IMR-90 (cell line): ENCODE data around the gene GLG1. TPM values are rescaled to one million over a fixed set of nuclear protein-coding genes. Genes with fewer than 3 reads are reported as not detected.

Experiments
- ATAC-seq: fragments of 200-7000 bp; cut with Tn5 transposase; 2 replicates; pipeline ENCODE4 v1.9.1; 2020; ENCODE audit warnings: low read depth, mild to moderate bottlenecking, moderate library complexity
- BruUV-seq: library from RNA; stranded (reverse); fragments of 400-500 nt; replicated peaks from 2 replicates; lab custom pipeline; 2021; lab: Mats Ljungman, UMichigan
- CTCF ChIA-PET: fragments of 300-600 bp; formaldehyde crosslinking; extraction: SDS; loops from one replicate; lab custom pipeline; 2021; ENCODE audit warnings: antibody characterized with exemption; lab: Yijun Ruan, JAX
- POLR2A ChIA-PET: fragments of 300-600 bp; sonication (Branson Sonifier 250); formaldehyde crosslinking; loops from one replicate; lab custom pipeline; 2022; ENCODE audit warnings: antibody characterized with exemption; ENCODE audit not compliant: unreplicated experiment; lab: Charles Lee
- DNase-seq: peaks from one replicate; pipeline ENCODE4 v3.0.0; 2013
- H2AFZ ChIP-seq: replicated peaks from 2 replicates; pipeline ENCODE3; 2013; ENCODE audit warnings: low read length, mild to moderate bottlenecking; ENCODE audit not compliant: poor library complexity
- H2AK5ac ChIP-seq: 2 replicates; pipeline ENCODE4 v1.6.1; 2013; ENCODE audit warnings: low read depth, low read length, inconsistent platforms
- H2AK9ac ChIP-seq: replicated peaks from 2 replicates; pipeline ENCODE3; 2013; ENCODE audit warnings: mild to moderate bottlenecking, low read depth, low read length, moderate library complexity; ENCODE audit not compliant: poor library complexity
- H2BK120ac ChIP-seq: 2 replicates; pipeline ENCODE4 v1.6.1; 2013; ENCODE audit warnings: low read depth, low read length, inconsistent platforms
- H2BK15ac ChIP-seq: 3 replicates; pipeline ENCODE4 v1.6.1; 2013; ENCODE audit warnings: low read depth, low read length, inconsistent platforms
- H2BK20ac ChIP-seq: 2 replicates; pipeline ENCODE4 v1.6.1; 2013; ENCODE audit warnings: low read depth, mild to moderate bottlenecking, inconsistent platforms, low read length, moderate library complexity
- H2BK5ac ChIP-seq: 2 replicates; pipeline ENCODE4 v1.6.1; 2013; ENCODE audit warnings: mild to moderate bottlenecking, low read depth, low read length, inconsistent platforms; ENCODE audit not compliant: poor library complexity, severe bottlenecking
- H3K14ac ChIP-seq: replicated peaks from 2 replicates; pipeline ENCODE4 v1.6.1; 2013; ENCODE audit warnings: low read depth, low read length, inconsistent platforms
- H3K18ac ChIP-seq: 2 replicates; pipeline ENCODE4 v1.6.1; 2013; ENCODE audit warnings: low read depth, low read length, control low read depth
- H3K23ac ChIP-seq: 2 replicates; pipeline ENCODE4 v1.6.1; 2013; ENCODE audit warnings: low read depth, low read length, inconsistent platforms
- H3K27ac ChIP-seq: 2 replicates; pipeline ENCODE4 v1.5.1; 2013; ENCODE audit warnings: mild to moderate bottlenecking, control low read depth, low read length; ENCODE audit not compliant: insufficient read depth
- H3K27me3 ChIP-seq: 2 replicates; pipeline ENCODE4 v1.6.1; 2013; ENCODE audit warnings: low read length; ENCODE audit not compliant: control insufficient read depth, insufficient read depth
- H3K36me3 ChIP-seq: 2 replicates; pipeline ENCODE4 v1.6.1; 2013; ENCODE audit warnings: low read length, mixed read lengths; ENCODE audit not compliant: control insufficient read depth, insufficient read depth
- H3K4ac ChIP-seq: 2 replicates; pipeline ENCODE4 v1.6.1; 2013; ENCODE audit warnings: low read depth, low read length, inconsistent platforms
- H3K4me1 ChIP-seq: 2 replicates; pipeline ENCODE4 v1.6.1; 2013; ENCODE audit warnings: low read length, mixed read lengths; ENCODE audit not compliant: control insufficient read depth, insufficient read depth
- H3K4me2 ChIP-seq: 2 replicates; pipeline ENCODE4 v1.6.1; 2013; ENCODE audit warnings: low read depth, mild to moderate bottlenecking, control low read depth, low read length, moderate library complexity
- H3K4me3 ChIP-seq: 2 replicates; pipeline ENCODE4 v1.5.1; 2013; ENCODE audit warnings: low read depth, mild to moderate bottlenecking, control low read depth, low read length, moderate library complexity; ENCODE audit not compliant: insufficient read depth
- H3K56ac ChIP-seq: 2 replicates; pipeline ENCODE4 v1.6.1; 2013; ENCODE audit warnings: low read length, inconsistent platforms; ENCODE audit not compliant: insufficient read depth; ENCODE audit errors: extremely low read depth
- H3K79me1 ChIP-seq, 2 experiments: 2 replicates each; pipeline ENCODE4 v1.6.1; 2013; ENCODE audit warnings: low read length in 2 of 2, inconsistent platforms in 1 of 2, low read depth in 1 of 2
- H3K9ac ChIP-seq: 2 replicates; pipeline ENCODE4 v1.6.1; 2013; ENCODE audit warnings: low read depth, low read length, control low read depth
- H3K9me1 ChIP-seq: 2 replicates; pipeline ENCODE4 v1.6.1; 2013; ENCODE audit warnings: low read length, inconsistent platforms; ENCODE audit not compliant: insufficient read depth
- H3K9me3 ChIP-seq: 2 replicates; pipeline ENCODE4 v1.6.1; 2013; ENCODE audit warnings: low read length; ENCODE audit not compliant: control insufficient read depth, insufficient read depth
- H4K20me1 ChIP-seq: 2 replicates; pipeline ENCODE4 v1.6.1; 2013; ENCODE audit warnings: low read length, inconsistent platforms; ENCODE audit not compliant: insufficient read depth
- H4K5ac ChIP-seq: 2 replicates; pipeline ENCODE4 v1.6.1; 2013; ENCODE audit warnings: mild to moderate bottlenecking, low read depth, low read length, control low read depth
- H4K8ac ChIP-seq, 2 experiments: 2 replicates each; pipeline ENCODE4 v1.6.1; 2013; ENCODE audit warnings: low read depth in 2 of 2, low read length in 2 of 2, control low read depth in 1 of 2, inconsistent platforms in 1 of 2
- H4K91ac ChIP-seq: 2 replicates; pipeline ENCODE4 v1.6.1; 2013; ENCODE audit warnings: low read depth, low read length, inconsistent platforms; ENCODE audit not compliant: insufficient read depth
- CHD1 ChIP-seq: IDR thresholded peaks from 2 replicates; pipeline ENCODE4 v1.6.1; 2012; ENCODE audit warnings: low read depth, low read length, improper control_type of control experiment
- FOS ChIP-seq: fragments of 150-350 bp; IDR thresholded peaks from 2 replicates; pipeline ENCODE4 v1.6.1; 2016; ENCODE audit warnings: low read depth, low read length
- RAD21 ChIP-seq: IDR thresholded peaks from 2 replicates; pipeline ENCODE4 v1.6.1; 2012; ENCODE audit warnings: low read length, improper control_type of control experiment
- SMC3 ChIP-seq: fragments of 150-350 bp; IDR thresholded peaks from 2 replicates; pipeline ENCODE4 v1.6.1; 2016; ENCODE audit warnings: low read depth, mild to moderate bottlenecking, antibody characterized with exemption, low read length, moderate library complexity
- WGBS, 2 experiments: methylation state at CpG; one replicate each; pipeline versions ENCODE4 v1.1.5 to v1.1.7; 2013; ENCODE audit warnings: missing lambda C conversion rate in 2 of 2; ENCODE audit not compliant: insufficient read length in 1 of 2; ENCODE audit errors: extremely low coverage in 2 of 2; 5-methylcytosine and 5-hydroxymethylcytosine counted together
- dilution Hi-C: fragments of 300-500 bp; cut with HindIII; formaldehyde crosslinking; loops from one replicate; pipeline ENCODE4 v1.14.3; 2018; ENCODE audit warnings: low sequenced_read_pairs; ENCODE audit not compliant: unreplicated experiment
- in situ Hi-C: fragments of 300-500 bp; cut with MboI; formaldehyde crosslinking; loops from 3 replicates; pipeline ENCODE4 v1.14.3; 2019; ENCODE audit warnings: low sequenced_read_pairs, inconsistent platforms, mixed read lengths
- intact Hi-C: fragments of 100-400 bp; cut with micrococcal nuclease; formaldehyde crosslinking; loops from 2 replicates; pipeline ENCODE4 v1.10.0; 2022
- polyA plus RNA-seq, 3 experiments: library from polyadenylated mRNA; depleted of rRNA; stranded (reverse); fragments of >200 nt; gene quantifications; 2 replicates each; pipeline ENCODE4 v1.2.3, GENCODE V29; 2012; ENCODE audit warnings: low replicate concordance in 1 of 3
- total RNA-seq: library from RNA; depleted of rRNA; stranded (reverse); fragments of >200 nt; gene quantifications from 2 replicates; pipeline ENCODE4 v1.2.3, GENCODE V29; 2012
- TF ChIP-seq, protein P1 (sequence below): fragments of 150-350 bp; IDR thresholded peaks from 2 replicates; pipeline ENCODE4 v1.6.1; 2017; ENCODE audit warnings: mild to moderate bottlenecking, antibody characterized with exemption, low read length, low read depth

The GLG1 gene
- total and polyA plus RNA-seq, 2 of the 4 experiments (the other 2 are of a cell fraction), result 91.0 to 107 TPM

DNA sequence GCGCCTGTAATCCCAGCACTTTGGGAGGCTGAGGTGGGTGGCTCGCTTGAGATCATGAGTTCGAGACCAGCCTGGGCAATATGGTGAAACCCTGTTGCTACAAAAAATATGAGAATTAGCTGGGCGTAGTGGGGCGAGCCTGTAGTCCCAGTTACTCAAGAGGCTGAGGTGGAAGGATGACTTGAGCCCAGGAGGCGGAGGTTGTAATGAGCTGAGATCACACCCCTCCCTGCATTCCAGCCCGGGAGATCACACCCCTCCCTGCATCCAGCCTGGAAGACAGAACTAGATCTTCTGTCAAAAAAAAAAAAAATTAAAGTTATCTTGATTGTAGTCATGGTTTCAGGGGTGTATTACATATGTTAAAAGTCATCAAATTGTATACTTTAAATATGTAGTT, 26.8 kb upstream of the GLG1 start:
- no peak overlapping the region for H3K56ac ChIP-seq
- no peak overlapping the region for H3K23ac ChIP-seq
- intact Hi-C loops (no loop called here), dilution Hi-C loops (no loop called here), in situ Hi-C loops (no loop called here)
- H3K27ac ChIP-seq, result no peak overlapping the region
- H3K18ac ChIP-seq, result no peak overlapping the region
- no peak overlapping the region for H3K14ac ChIP-seq
- DNase-seq (no peak), ATAC-seq (no peak; the same call in 1 of the 2 replicates)
- no peak overlapping the region for H3K4ac ChIP-seq
- H4K8ac ChIP-seq, result no peak overlapping the region
- H2BK20ac ChIP-seq, result no peak overlapping the region
- no peaks in the 10 kb centered on the region for H3K4me1 ChIP-seq
- H3K9ac ChIP-seq, result no peak overlapping the region
- no peak overlapping the region for H2BK5ac ChIP-seq
- H3K9me3 ChIP-seq, result no peaks in the 10 kb centered on the region
- ChIA-PET POLR2A (no interaction called here), CTCF (no interaction called here)
- WGBS, 2 experiments, result no CpG with 5 or more reads among the region's 7 CpGs
- H4K91ac ChIP-seq, result no peak overlapping the region
- no peak overlapping the region for H2BK120ac ChIP-seq
- no peak overlapping the region for H3K4me2 ChIP-seq
- H3K36me3 ChIP-seq, result peaks cover 36% of the 10 kb centered on the region
- H2BK15ac ChIP-seq, result no peak overlapping the region
- H3K9me1 ChIP-seq, result no peaks in the 10 kb centered on the region
- TF ChIP-seq CHD1, result no peak
- TF ChIP-seq RAD21, result no peak
- TF ChIP-seq FOS, result no peak
- TF ChIP-seq SMC3, result no peak
- TF ChIP-seq, protein P1, sequence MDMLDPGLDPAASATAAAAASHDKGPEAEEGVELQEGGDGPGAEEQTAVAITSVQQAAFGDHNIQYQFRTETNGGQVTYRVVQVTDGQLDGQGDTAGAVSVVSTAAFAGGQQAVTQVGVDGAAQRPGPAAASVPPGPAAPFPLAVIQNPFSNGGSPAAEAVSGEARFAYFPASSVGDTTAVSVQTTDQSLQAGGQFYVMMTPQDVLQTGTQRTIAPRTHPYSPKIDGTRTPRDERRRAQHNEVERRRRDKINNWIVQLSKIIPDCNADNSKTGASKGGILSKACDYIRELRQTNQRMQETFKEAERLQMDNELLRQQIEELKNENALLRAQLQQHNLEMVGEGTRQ, result no peak
- no peak overlapping the region for H3K4me3 ChIP-seq
- H4K20me1 ChIP-seq, result no peaks in the 10 kb centered on the region
- peaks cover 7 to 15% of the 10 kb centered on the region in 2 experiments; a peak in 3 of 4 replicates for H3K79me1 ChIP-seq
- no peak overlapping the region for H2AK9ac ChIP-seq
- H3K27me3 ChIP-seq, result no peaks in the 10 kb centered on the region
- no peak overlapping the region for H2AK5ac ChIP-seq
- no TSS peak for BruUV-seq
- no peak overlapping the region for H4K5ac ChIP-seq
- H2AFZ ChIP-seq, result no peak overlapping the region
